Loucy (cell line): ENCODE data around the gene SOX13.

Experiments used
- H2AFZ ChIP-seq: fragments of 200-600 bp; sonication (generic); 2 replicates; pipeline ENCODE4 v1.6.0; 2016; ENCODE audit warnings: antibody characterized with exemption, mild to moderate bottlenecking, low read length, moderate library complexity
- H3F3A ChIP-seq: fragments of 200-600 bp; 2 replicates; pipeline ENCODE4 v1.6.0; 2016; ENCODE audit warnings: antibody characterized with exemption, low read depth, mild to moderate bottlenecking
- H3K27me3 ChIP-seq: fragments of 200-600 bp; sonication (generic); 2 replicates; pipeline ENCODE4 v1.6.1; 2014; ENCODE audit warnings: low read length, mild to moderate bottlenecking; ENCODE audit not compliant: insufficient read depth, poor library complexity, severe bottlenecking
- H3K36me3 ChIP-seq: fragments of 200-600 bp; sonication (generic); 2 replicates; pipeline ENCODE4 v1.6.1; 2016; ENCODE audit warnings: low read length; ENCODE audit not compliant: insufficient read depth
- H3K4me1 ChIP-seq: fragments of 200-600 bp; sonication (generic); 2 replicates; pipeline ENCODE4 v1.5.1; 2014; ENCODE audit warnings: low read length, mild to moderate bottlenecking; ENCODE audit not compliant: insufficient read depth, poor library complexity, severe bottlenecking
- H3K4me2 ChIP-seq: fragments of 200-600 bp; sonication (generic); 2 replicates; pipeline ENCODE4 v1.6.0; 2014; ENCODE audit warnings: antibody characterized with exemption, low read length, low read depth, mild to moderate bottlenecking; ENCODE audit not compliant: poor library complexity, severe bottlenecking
- H3K4me3 ChIP-seq: fragments of 200-600 bp; sonication (generic); 2 replicates; pipeline ENCODE4 v1.5.1; 2014; ENCODE audit warnings: low read length, mild to moderate bottlenecking, mixed read lengths; ENCODE audit not compliant: poor library complexity, severe bottlenecking
- H3K79me2 ChIP-seq: fragments of 200-600 bp; sonication (generic); 2 replicates; pipeline ENCODE4 v1.6.1; 2014; ENCODE audit warnings: low read length; ENCODE audit not compliant: insufficient read depth
- H3K9ac ChIP-seq: fragments of 200-600 bp; sonication (generic); 2 replicates; pipeline ENCODE4 v1.6.0; 2014; ENCODE audit warnings: mild to moderate bottlenecking, low read depth, low read length, moderate library complexity; ENCODE audit not compliant: poor library complexity, severe bottlenecking
- H3K9me2 ChIP-seq: fragments of 200-600 bp; sonication (generic); replicated peaks from 2 replicates; pipeline ENCODE4 v1.6.1; 2016; ENCODE audit warnings: low read depth, low read length, mixed read lengths
- H3K9me3 ChIP-seq: fragments of 200-600 bp; sonication (generic); 2 replicates; pipeline ENCODE4 v1.6.1; 2014; ENCODE audit warnings: mild to moderate bottlenecking, antibody characterized with exemption, low read length, low read depth; ENCODE audit not compliant: insufficient read depth
- H4K20me1 ChIP-seq: fragments of 200-600 bp; sonication (generic); 2 replicates; pipeline ENCODE4 v1.6.0; 2014; ENCODE audit warnings: antibody characterized with exemption, low read length, mild to moderate bottlenecking; ENCODE audit not compliant: insufficient read depth, poor library complexity, severe bottlenecking
- CTCF ChIP-seq: fragments of 200-600 bp; sonication (generic); conservative IDR thresholded peaks from 2 replicates; pipeline ENCODE4 v1.5.1; 2014; ENCODE audit warnings: mild to moderate bottlenecking, antibody characterized with exemption, low read length
- EZH2phosphoT487 ChIP-seq: fragments of 200-600 bp; IDR thresholded peaks from 2 replicates; pipeline ENCODE4 v1.6.1; 2018; ENCODE audit warnings: antibody characterized with exemption, mild to moderate bottlenecking, moderate library complexity, borderline replicate concordance

Gene SOX13

GRCh38 chr1:204126386-204126785, 53.5 kb downstream of the SOX13 start:
- no peaks in the 10 kb centered on the region for H4K20me1 ChIP-seq
- no peak overlapping the region for H2AFZ ChIP-seq
- no peaks in the 10 kb centered on the region for H3K36me3 ChIP-seq
- H3K4me1 ChIP-seq = peaks cover 13% of the 10 kb centered on the region
- no peak overlapping the region for H3K9ac ChIP-seq
- no peak overlapping the region for H3K4me2 ChIP-seq
- no peaks in the 10 kb centered on the region for H3F3A ChIP-seq
- H3K9me3 ChIP-seq = no peaks in the 10 kb centered on the region
- no peaks in the 10 kb centered on the region for H3K9me2 ChIP-seq
- no peaks in the 10 kb centered on the region for H3K27me3 ChIP-seq
- no peaks in the 10 kb centered on the region for H3K79me2 ChIP-seq
- no peak for TF ChIP-seq EZH2phosphoT487
- TF ChIP-seq CTCF = no peak
- no peak overlapping the region for H3K4me3 ChIP-seq

GRCh38 chr1:204126956-204127355, 54.0 kb downstream of the SOX13 start:
- TF ChIP-seq CTCF = no peak
- no peak for TF ChIP-seq EZH2phosphoT487
- no peaks in the 10 kb centered on the region for H3K79me2 ChIP-seq
- H3K9me2 ChIP-seq = no peaks in the 10 kb centered on the region
- no peaks in the 10 kb centered on the region for H4K20me1 ChIP-seq
- H3K4me3 ChIP-seq = no peak overlapping the region
- no peaks in the 10 kb centered on the region for H3K36me3 ChIP-seq
- no peaks in the 10 kb centered on the region for H3F3A ChIP-seq
- no peaks in the 10 kb centered on the region for H3K9me3 ChIP-seq
- no peak overlapping the region for H3K4me2 ChIP-seq
- H3K4me1 ChIP-seq = peaks cover 13% of the 10 kb centered on the region
- no peak overlapping the region for H2AFZ ChIP-seq
- no peaks in the 10 kb centered on the region for H3K27me3 ChIP-seq
- H3K9ac ChIP-seq = no peak overlapping the region

GRCh38 chr1:204127597-204128242, 54.8 kb downstream of the SOX13 start:
- TF ChIP-seq EZH2phosphoT487 (no peak), CTCF (peak; percentile 98)
- no peaks in the 10 kb centered on the region for H3K79me2 ChIP-seq
- no peaks in the 10 kb centered on the region for H4K20me1 ChIP-seq
- no peaks in the 10 kb centered on the region for H3K9me2 ChIP-seq
- no peak overlapping the region for H3K9ac ChIP-seq
- H3F3A ChIP-seq = no peaks in the 10 kb centered on the region
- H3K4me1 ChIP-seq = peaks cover 12% of the 10 kb centered on the region
- no peak overlapping the region for H3K4me3 ChIP-seq
- H3K4me2 ChIP-seq = no peak overlapping the region
- H3K36me3 ChIP-seq = no peaks in the 10 kb centered on the region
- H3K27me3 ChIP-seq = no peaks in the 10 kb centered on the region
- H3K9me3 ChIP-seq = no peaks in the 10 kb centered on the region
- H2AFZ ChIP-seq = 0 out of 2 replicates have a peak overlapping the region, but pooled peaks have one; percentile 91
